ENCODE results near the gene PRRT1B.

The PRRT1B gene

DNA sequence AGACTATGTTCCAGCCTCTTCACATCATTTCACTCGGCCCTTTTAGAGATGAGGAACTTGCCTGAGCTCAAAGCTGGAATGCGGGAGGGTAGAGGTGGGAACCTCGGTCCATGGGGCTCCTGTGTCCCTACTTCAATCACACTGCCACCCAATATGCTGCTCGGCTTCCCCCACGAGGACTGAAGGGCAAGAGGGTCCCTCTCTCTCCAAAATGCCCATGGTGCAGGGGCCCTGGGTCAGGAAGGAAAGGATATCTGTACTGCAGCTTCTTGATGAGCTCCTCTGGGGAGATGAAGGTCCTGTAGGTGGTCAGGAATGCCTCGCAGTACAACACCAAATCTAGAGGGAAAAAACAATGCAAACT lies 46.5 kb downstream of the PRRT1B start:
- DNase-seq (ENCODE audit: low read depth): no peak
- no peak overlapping the region for H3K4me3 ChIP-seq (ENCODE audit: low read depth, low read length)
- TF ChIP-seq, protein P1, sequence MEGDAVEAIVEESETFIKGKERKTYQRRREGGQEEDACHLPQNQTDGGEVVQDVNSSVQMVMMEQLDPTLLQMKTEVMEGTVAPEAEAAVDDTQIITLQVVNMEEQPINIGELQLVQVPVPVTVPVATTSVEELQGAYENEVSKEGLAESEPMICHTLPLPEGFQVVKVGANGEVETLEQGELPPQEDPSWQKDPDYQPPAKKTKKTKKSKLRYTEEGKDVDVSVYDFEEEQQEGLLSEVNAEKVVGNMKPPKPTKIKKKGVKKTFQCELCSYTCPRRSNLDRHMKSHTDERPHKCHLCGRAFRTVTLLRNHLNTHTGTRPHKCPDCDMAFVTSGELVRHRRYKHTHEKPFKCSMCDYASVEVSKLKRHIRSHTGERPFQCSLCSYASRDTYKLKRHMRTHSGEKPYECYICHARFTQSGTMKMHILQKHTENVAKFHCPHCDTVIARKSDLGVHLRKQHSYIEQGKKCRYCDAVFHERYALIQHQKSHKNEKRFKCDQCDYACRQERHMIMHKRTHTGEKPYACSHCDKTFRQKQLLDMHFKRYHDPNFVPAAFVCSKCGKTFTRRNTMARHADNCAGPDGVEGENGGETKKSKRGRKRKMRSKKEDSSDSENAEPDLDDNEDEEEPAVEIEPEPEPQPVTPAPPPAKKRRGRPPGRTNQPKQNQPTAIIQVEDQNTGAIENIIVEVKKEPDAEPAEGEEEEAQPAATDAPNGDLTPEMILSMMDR (IDR thresholded peaks at IDR 0.05; ENCODE audit: low read depth, low read length, missing control alignments): no peak

DNA sequence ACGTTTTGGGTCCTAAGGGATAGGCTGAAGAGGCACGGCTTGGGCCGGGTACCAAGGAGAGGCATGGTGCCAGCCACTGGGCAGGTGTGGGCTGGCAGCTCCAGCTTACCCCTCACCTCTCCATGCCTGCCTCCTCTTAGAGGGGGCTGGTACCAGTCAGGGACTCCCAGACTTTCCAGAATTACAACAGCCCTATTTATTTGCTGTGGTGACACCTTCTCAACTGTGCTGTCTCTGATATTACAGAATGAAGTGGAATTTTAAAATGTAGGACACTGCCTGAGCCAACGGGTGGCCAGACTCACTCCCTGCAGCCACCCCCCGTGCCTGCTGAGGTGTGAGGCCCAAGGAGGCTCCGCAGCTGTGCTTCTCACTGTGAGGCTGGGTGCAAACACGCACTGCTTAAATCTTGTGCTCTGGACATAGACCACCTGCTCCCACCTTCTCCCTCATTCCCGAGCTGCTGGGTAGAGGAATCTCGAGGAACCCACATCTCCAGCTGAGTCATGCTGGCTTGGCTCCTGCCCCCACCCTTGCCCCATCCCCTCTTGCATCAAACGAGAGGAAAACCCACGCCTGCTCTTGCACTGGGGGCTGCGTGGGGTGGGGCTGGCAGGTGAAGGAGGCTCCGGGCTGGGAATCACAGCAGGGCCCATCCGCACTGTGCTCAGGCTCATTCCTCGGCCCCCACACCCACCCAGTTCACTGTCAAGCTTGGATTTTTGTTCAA lies 47.9 kb downstream of the PRRT1B start:
- no peak for DNase-seq (ENCODE audit: low read depth)
- H3K4me3 ChIP-seq (ENCODE audit: low read depth, low read length): no peak overlapping the region
- TF ChIP-seq, protein P1 (IDR thresholded peaks at IDR 0.05; ENCODE audit: low read depth, low read length, missing control alignments): no peak

DNA sequence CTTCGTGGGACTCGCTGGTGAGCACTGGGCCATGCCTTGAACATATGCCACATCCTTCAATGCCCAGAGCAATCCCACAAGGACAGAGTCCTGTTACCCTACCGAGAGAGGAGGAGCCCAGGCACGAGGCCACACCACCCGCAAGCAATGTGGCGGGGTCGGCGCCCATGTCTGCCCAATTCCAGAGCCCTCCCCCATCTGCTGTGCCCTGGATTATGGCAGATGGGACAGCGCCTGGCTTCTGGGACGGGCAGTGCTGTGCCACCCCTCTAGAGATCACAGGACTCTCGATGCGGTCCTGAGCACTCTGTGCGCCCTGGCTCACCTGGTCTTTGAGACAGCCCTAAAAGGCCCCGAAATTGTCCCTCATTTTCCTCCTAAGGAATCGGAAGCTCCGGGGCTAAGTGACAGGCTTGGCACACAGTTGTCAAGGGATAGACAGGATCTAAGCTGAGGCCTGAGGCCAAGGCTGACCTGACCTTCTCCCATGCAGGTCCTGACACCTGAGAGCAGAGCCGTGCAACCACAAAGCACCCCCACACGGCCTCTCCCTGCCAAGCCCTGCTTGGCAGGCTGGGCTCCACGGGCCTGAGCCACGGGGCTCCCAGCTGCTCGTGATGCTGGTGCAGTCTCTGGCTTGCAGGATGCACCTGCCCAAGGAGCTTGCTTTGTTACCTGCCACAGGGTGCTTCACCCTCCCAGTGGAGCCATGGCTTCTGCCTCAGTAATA lies 48.8 kb downstream of the PRRT1B start:
- TF ChIP-seq, protein P1 (IDR thresholded peaks at IDR 0.05; ENCODE audit: low read depth, low read length, missing control alignments): no peak
- DNase-seq (ENCODE audit: low read depth): no peak
- H3K4me3 ChIP-seq (ENCODE audit: low read depth, low read length): no peak overlapping the region

DNA sequence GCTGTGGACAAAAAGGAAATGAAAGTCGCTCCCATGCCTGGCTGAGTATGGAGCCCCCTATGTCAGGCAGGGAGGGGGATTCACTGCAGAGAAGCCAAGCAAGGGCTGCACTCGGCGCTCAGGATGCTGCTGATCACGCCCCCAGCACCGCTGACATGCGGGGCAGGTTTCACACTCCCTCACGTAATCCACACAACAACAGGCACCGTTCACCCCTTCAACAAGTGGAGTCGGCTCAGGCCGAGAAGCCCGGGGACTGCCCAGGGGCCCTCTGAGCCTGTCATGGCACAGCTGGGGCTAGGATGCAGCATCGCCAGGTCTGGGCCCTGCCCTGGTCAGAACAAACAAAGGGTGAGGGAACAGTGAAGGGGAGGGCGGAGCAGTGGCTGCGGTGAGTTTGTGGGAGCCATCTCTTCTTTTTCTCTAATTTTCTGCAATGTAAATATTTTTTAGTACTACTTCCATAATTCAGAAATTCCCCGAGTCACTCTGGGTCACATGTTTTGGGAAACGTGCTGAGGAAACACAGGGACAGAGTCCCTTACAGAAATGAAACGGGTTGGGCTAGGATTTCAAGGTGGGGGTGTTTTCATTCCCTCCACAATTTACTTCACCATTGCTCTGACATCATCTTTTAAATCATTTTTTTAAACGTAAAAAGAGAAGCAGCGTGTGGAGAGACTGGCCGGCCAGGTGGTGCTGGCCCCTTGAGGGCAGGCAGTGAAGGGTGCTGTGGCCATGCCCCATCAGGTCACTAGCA lies 49.8 kb downstream of the PRRT1B start:
- TF ChIP-seq, protein P1 (IDR thresholded peaks at IDR 0.05; ENCODE audit: low read depth, low read length, missing control alignments): no peak
- no peak overlapping the region for H3K4me3 ChIP-seq (ENCODE audit: low read depth, low read length)
- DNase-seq (ENCODE audit: low read depth): no peak

DNA sequence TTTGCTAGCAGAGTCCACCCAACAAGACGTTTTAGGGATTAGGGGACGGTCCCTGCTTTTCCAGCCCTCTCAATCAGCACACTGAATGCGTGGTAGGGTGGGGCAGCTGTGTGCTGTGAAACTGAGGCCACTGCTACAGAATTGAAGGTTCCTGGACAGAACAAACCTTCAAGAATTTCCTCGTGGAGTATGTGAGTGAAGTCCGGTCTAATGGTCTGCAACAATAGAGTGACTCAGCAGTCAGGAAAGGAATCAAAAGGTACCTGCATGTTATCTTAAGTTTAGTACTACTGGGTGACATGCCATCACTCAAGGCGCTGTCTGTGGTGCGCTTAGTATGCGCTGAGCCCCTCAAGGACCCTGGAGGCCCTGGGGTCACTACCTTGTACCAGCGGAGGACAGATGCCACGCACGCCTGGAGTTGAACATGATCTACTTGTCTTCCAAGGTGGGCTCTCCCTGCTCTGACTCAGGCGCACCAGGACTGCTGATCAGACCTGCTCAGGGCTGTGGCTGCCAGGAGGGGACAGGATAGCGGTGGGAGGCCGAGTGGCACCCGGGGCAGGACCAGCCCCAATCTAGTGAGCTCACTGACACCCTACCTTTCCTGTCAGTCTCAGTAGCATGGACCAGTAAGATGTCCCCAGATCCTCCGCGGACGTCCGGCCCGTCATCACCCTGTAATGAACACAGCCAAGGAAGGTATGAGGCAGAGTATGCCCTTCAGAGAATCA lies 50.5 kb downstream of the PRRT1B start:
- no peak for DNase-seq (ENCODE audit: low read depth)
- TF ChIP-seq, protein P1 (IDR thresholded peaks at IDR 0.05; ENCODE audit: low read depth, low read length, missing control alignments): no peak
- H3K4me3 ChIP-seq (ENCODE audit: low read depth, low read length): no peak overlapping the region

DNA sequence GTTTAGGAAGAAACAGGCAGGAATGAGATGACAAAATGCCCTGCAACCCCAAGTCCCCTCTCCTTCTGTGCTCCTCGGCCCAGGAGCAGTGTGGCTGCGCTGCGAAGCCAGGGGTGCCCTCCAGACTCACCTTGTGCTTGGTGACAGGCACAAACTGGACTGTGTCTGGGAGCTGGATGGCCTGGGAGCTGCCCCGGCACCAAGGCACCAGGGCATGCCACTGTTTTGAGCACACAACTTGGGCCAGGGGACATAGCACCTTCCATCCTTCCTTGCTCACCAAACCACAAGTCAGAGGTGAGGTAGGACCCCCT lies 51.1 kb downstream of the PRRT1B start:
- no peak for DNase-seq (ENCODE audit: low read depth)
- no peak overlapping the region for H3K4me3 ChIP-seq (ENCODE audit: low read depth, low read length)
- TF ChIP-seq, protein P1 (IDR thresholded peaks at IDR 0.05; ENCODE audit: low read depth, low read length, missing control alignments): no peak

Data from GM12864 (cell line).